GM19193 (cell line): ENCODE measurements around the gene CAMTA1.

Source experiments
- POLR2A ChIP-seq: IDR thresholded peaks from 4 replicates; pipeline ENCODE4 v1.6.1; 2011; ENCODE audit not compliant: insufficient read depth, insufficient read length; ENCODE audit errors: extremely low read depth

The CAMTA1 gene

GRCh38 chr1:7568901-7569524 lies 783.8 kb downstream of the CAMTA1 start:
- no peak for TF ChIP-seq POLR2A

- no peak for TF ChIP-seq POLR2A
Measured at GRCh38 chr1:7570311-7570710, 785.1 kb downstream of the CAMTA1 start.

- no peak for TF ChIP-seq POLR2A
Measured at GRCh38 chr1:7572654-7573152, 787.4 kb downstream of the CAMTA1 start.

GRCh38 chr1:7573481-7573880 lies 788.2 kb downstream of the CAMTA1 start:
- no peak for TF ChIP-seq POLR2A

- no peak for TF ChIP-seq POLR2A
Measured at GRCh38 chr1:7574121-7575040, 789.1 kb downstream of the CAMTA1 start.

GRCh38 chr1:7575041-7575400 lies 789.8 kb downstream of the CAMTA1 start:
- no peak for TF ChIP-seq POLR2A

- TF ChIP-seq POLR2A, result no peak
Measured at GRCh38 chr1:7576946-7577657, 791.8 kb downstream of the CAMTA1 start.

- no peak for TF ChIP-seq POLR2A
Measured at GRCh38 chr1:7578206-7578605, 793.0 kb downstream of the CAMTA1 start.

- TF ChIP-seq POLR2A, result no peak
Measured at GRCh38 chr1:7579016-7579415, 793.8 kb downstream of the CAMTA1 start.

- no peak for TF ChIP-seq POLR2A
Measured at GRCh38 chr1:7579831-7580804, 794.9 kb downstream of the CAMTA1 start.

- TF ChIP-seq POLR2A, result no peak
Measured at GRCh38 chr1:7580923-7581753, 795.9 kb downstream of the CAMTA1 start.

- no peak for TF ChIP-seq POLR2A
Measured at GRCh38 chr1:7581754-7582459, 796.7 kb downstream of the CAMTA1 start.
